Posterior cingulate gyrus (tissue), 11 donors: ENCODE measurements around the gene NDST3.
"Not testable (repeated sequence)": the region's sequence is repeated elsewhere in the genome, so short reads cannot be mapped to it uniquely, and the experiment has no call there.

Source experiments
- DNase-seq, 10 donors: peaks; one replicate each; pipeline versions ENCODE4 v3.0.0 to v3.0.0-alpha.2; 2020 to 2021; ENCODE audit warnings: mixed read lengths in 3 of 10
- intact Hi-C: fragments of 100-400 bp; cut with DNase I; formaldehyde crosslinking; loops from one replicate; pipeline ENCODE4 v1.15.1; 2023

NDST3 gene

GRCh38 chr4:118289794-118290193 lies 255.5 kb downstream of the NDST3 start:
- DNase-seq: no peak
- intact Hi-C loops: no loop called here

GRCh38 chr4:118290951-118291350 lies 256.7 kb downstream of the NDST3 start:
- intact Hi-C loops: no loop called here
- DNase-seq: no peak

GRCh38 chr4:118296729-118297128 lies 262.4 kb downstream of the NDST3 start:
- DNase-seq: no peak
- intact Hi-C loops: no loop called here

- intact Hi-C loops, DNase-seq: not testable (repeated sequence)
Measured at GRCh38 chr4:118299619-118300018, 265.3 kb downstream of the NDST3 start.

GRCh38 chr4:118307643-118308042 lies 273.4 kb downstream of the NDST3 start:
- DNase-seq: no peak
- intact Hi-C loops: no loop called here
